Effector CD8-positive, alpha-beta T cell (primary cell): ENCODE data around the gene SMIM1.

ENCODE experiments used
- DNase-seq: peaks from one replicate; lab custom pipeline; 2025; lab: John Stamatoyannopoulos, UW
- total RNA-seq, 4 experiments: gene quantifications; one replicate each; lab custom pipeline; 2026; lab: John Stamatoyannopoulos, UW

SMIM1 gene, protein sequence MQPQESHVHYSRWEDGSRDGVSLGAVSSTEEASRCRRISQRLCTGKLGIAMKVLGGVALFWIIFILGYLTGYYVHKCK
- 0.36 to 2.2 (median 1.1) reads per million in 4 experiments for total RNA-seq

DNA sequence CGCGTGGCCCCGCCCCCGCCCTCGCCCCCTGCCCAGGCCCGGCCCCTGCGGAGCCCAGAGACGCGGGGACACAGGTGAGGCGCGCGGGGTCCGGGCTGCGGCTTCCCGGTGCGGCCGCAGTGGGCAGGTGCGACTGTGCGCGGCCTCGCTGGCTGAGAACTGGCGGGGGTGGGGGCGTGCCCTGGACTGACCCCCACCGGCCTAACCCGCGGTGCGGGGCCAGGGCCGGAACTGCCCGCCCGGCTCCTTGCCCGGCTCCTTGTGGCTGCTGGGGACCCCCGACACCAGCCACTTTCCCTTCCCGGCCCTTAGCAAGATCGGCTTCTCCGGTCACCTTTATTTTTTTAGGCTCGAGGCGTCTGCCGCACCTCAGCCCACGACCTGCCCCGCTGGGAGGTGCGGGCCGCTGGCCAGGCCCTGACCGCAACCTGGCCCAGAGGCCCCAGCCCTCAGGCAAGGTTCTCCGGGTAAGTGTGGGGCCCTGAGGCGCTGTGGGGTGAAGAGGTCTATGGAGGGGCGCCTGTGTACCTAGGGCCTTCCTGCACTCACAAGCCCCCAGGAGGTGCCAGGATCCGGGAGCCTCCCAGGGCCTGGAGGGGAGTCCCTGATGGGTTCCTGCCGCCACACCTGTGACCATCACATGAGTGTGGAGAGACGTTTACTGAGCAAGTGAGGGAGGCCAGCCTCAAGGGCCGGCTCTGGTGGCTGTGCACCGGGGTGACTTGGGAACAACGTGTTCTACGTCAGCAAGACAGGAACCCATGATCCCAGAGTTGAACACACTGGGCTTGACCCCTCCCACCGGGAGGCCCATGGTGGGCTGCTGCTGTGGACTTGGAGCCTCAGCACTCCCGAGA, at the start of gene SMIM1:
SMIM1 (plus strand) TSS at position 35 of the 857 bp plus-strand sequence. CDS start 2,625 bp downstream, outside the sequence.
- DNase-seq: no peak

DNA sequence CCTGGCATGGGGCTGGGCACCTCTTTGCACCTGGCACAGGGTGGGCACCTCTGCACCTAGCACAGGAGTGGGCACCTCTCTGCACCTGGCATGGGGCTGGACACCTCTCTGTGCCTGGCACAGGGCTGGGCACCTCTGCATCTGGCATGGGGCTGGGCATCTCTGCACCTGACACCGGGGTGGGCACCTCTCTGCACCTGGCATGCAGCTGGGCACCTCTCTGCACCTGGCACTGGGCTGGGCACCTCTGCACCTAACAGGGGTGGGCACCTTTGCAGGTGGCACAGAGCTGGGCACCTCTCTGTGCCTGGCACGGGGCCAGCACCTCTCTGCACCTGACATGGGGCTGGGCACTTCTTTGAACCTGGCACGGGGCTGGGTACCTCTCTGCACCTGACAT, 49.7 kb upstream of the SMIM1 start:
- no peak for DNase-seq

DNA sequence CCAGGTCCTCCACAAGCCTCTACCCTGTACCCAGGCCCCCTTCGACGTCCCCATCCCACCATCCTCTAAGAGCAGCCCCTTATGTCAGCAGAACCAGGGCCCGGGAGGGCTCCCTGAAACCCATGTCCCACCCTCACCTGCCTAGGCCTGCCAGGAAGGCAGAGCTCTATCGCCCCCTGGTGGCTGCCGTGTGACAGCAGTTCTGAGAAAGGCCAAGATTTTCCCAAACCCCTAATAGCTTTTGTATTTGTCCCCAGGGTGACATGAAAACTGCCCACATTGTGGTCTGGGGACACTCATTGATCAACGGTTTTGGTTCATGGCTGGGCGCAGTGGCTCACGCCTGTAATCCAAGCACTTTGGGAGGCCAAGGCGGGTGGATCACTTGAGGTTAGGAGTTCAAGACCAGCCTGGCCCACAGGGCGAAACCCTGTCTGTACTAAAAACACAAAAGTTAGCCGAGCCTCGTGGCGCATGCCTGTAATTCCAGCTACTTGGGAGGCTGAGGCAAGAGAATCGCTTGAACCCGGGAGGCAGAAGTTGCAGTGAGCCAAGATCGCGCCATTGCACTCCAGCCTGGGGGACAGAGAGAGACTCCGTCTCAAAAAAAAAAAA, 48.0 kb upstream of the SMIM1 start:
- DNase-seq: peak; percentile 63

DNA sequence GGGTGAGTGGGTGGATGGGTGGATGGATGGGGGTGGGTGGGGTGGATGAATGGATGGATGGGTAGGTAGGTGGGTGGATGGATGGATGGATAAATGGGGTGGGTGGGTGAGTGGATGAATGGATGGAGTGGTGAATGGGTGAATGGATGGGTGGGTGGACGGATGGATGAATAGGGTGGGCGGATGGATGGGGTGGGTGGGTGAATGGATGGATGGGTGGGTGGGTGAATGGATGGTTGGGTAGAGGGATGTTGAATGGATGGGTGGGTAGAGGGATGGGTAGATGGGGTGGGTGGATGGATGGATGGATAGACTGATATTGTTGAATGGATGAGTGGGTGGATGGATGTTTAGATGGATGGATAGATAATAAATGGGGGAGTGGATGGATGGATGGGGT, 47.2 kb upstream of the SMIM1 start:
- DNase-seq: no peak

DNA sequence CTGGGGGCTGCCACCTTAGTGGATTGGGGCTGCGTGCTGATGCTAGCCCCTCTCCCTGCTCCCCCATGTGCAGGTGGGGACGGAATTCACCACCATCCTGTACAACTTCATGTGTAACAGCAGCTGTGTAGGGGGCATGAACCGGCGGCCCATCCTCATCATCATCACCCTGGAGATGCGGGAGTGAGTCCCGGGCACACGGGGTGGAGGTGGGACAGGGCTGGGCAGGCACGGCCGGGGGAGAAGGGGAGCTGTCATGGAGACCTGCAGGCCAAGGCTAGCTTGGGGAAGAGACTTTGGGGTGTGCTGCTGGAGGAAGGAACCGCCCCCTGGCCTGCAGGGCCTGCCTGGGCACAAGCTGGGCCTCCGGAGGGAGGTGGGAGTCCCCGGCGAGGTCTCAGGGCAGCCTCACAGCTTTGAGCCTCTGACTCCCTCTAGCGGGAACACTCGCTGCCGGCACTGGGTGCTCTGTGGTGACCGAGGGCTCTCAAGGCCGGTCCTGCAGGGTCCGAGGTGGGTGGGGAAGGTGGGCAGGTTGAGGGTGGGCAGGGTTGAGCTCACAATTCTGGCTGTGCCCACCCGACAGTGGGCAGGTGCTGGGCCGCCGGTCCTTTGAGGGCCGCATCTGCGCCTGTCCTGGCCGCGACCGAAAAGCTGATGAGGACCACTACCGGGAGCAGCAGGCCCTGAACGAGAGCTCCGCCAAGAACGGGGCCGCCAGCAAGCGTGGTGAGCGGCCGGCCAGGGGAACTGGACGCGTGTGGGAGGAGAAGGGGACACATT, 45.3 kb upstream of the SMIM1 start:
- no peak for DNase-seq

DNA sequence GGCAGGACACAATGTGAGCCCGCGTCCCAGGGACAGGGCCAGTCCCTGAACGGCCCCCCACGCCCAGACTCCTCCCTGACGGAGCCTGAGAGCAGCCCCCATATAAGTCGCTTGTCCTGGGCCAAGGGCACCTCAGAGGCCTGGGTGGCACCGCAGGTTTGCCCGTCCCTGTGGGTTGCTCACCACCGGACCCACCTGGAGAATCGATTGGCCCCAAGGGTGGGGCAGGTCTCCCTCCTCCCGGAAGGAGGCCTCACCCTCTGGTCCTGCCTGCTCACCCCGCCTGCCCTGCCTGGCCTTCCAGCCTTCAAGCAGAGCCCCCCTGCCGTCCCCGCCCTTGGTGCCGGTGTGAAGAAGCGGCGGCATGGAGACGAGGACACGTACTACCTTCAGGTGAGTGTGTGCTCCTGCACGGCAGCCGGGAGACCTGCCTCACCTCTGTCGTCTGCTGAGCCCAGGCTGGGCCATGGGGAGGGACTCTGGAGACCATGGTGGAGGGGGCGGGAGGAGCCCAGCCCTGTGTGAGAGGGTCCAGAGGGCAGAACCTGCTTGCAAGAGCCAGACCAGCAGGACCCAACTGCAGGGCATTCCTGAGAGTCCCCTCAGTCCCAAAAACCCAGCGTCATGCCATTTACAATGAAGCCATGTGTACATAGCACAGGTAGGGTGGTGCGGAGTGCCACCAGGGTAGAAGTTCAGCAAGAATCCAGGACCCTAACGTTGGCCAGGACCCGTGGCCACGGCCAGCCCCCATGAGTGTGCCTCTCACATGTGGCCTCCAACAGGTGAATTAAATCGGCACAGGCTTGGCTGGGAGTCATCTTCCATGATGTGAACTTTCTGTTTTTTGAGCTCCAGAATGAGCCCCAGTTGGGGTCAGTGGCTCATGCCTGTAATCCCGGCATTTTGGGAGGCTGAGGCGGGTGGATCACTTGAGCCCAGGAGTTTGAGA, 44.4 kb upstream of the SMIM1 start:
- DNase-seq: no peak

DNA sequence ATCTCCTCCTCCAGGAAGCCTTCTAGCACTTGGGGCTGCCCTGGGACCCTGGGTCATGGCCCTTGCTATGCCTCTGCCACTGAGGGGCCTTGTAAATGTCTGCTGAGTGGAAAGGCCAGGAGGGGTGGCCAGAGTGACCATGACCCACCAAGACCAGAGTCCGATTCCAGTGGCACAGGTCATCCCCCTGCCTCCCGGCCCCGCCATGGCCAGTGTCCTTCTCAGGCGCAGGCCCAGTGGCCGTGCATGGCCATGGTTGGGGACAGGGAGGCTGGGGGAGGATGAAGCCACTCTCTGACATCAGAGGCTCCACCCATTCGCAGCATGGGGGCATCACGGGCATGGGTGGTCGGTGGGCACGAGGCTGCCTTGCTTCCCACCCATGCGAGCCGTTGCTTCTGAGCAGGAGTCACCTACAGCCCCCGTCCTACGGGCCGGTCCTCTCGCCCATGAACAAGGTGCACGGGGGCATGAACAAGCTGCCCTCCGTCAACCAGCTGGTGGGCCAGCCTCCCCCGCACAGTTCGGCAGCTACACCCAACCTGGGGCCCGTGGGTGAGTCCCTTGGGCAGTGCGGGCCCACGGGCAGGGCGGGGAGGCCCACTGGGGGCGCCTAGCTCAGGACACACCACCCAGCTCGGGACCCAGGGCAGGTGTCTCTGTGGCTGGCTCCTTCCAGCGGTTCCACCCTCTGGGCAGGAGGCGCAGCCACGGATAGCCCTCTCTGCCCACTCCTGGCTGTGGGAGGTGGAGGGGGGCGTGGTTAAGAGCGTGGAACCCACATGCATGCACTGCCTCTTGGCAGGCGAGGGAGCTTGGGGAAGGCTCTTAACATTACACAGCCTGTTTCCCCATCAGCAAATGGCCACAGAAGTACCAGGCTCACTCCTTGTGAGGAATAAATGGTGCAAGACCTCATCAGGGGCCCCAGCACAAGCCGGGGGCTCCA, 42.7 kb upstream of the SMIM1 start:
- DNase-seq: no peak

DNA sequence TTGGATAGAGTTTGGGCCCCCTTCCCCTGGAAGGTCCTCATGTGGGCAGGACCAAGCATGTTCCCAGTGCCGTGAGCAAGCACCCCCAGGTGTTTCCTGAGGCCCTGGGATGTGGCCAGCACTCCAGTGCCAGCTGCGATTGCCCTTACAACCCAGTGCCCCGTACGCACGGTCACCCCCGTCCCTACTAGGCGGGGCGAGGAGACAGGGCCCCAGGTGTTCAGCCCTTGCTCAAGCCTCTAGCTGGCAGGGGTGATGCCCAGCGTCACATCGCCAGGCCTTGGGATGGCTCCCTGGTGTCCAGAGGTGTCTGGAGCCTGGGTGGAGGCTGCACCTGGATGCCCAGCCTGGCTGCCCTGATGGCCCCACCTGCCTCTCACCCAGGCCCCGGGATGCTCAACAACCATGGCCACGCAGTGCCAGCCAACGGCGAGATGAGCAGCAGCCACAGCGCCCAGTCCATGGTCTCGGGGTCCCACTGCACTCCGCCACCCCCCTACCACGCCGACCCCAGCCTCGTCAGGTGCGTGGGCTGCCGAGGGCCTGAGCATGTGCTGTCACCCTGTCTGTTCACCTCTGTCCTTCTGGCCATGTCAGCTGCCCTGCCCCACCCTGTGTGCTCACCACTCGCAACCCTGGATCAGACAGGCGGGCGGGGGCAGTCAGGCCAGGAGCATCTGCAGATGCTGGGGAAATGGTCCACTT, 41.9 kb upstream of the SMIM1 start:
- no peak for DNase-seq

DNA sequence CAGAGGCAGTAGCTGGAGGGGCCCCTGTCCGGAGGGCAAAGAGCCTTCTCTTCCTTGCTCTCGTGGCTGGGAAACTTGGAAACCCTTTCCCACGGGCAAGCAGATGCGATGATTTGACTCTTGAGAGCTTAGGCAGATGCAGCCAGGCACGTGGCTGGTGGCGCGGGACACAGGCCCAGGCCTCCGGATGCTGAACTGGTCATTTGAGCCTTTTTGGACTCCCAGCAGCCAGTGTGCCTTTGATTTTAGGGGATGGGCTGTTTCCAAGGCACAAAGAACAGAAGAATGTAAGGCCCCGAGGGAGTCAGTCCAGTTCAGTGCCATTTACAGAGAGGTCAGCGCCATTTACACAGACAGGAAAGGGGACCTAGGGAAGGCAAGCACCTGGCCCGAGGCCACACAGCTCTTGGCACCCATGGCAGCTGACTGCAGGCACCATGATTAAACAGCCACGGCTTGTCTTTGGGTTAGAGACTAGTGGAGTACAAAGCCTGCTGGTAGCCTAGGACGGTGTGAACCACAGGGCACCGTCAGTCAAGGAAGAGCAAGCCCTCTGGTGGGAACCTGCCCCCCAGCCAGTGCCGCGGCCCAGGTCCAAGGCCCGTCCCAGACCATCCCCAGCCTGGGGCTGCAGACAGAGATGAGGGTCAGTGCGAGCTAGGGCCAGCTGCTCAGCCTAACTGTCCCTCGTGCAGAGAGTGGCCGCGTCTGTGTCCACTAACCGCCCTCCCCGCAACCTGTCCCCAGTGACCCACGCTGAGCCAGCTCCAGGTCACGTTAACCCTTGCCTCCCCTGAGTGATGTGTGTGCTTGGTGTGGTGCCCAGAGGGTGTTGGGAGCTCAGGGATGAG, 40.7 kb upstream of the SMIM1 start:
- no peak for DNase-seq

DNA sequence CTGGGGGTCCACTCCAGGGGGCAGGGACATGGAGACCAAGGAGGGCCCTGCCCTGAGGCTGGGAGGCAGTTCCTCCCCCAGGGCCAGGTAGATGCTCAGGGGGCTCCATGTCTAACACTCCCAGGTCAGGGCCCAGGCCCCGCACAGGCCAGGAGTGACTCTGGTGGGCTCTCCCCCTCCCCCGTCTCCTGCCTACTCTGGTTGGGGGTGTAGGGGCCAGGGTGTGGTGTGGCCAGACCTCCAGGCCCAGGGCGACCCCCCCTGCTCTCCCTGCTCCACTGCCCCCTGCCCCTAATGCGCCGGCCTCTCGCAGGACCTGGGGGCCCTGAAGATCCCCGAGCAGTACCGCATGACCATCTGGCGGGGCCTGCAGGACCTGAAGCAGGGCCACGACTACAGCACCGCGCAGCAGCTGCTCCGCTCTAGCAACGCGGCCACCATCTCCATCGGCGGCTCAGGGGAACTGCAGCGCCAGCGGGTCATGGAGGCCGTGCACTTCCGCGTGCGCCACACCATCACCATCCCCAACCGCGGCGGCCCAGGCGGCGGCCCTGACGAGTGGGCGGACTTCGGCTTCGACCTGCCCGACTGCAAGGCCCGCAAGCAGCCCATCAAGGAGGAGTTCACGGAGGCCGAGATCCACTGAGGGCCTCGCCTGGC, 40.0 kb upstream of the SMIM1 start:
- DNase-seq: no peak

DNA sequence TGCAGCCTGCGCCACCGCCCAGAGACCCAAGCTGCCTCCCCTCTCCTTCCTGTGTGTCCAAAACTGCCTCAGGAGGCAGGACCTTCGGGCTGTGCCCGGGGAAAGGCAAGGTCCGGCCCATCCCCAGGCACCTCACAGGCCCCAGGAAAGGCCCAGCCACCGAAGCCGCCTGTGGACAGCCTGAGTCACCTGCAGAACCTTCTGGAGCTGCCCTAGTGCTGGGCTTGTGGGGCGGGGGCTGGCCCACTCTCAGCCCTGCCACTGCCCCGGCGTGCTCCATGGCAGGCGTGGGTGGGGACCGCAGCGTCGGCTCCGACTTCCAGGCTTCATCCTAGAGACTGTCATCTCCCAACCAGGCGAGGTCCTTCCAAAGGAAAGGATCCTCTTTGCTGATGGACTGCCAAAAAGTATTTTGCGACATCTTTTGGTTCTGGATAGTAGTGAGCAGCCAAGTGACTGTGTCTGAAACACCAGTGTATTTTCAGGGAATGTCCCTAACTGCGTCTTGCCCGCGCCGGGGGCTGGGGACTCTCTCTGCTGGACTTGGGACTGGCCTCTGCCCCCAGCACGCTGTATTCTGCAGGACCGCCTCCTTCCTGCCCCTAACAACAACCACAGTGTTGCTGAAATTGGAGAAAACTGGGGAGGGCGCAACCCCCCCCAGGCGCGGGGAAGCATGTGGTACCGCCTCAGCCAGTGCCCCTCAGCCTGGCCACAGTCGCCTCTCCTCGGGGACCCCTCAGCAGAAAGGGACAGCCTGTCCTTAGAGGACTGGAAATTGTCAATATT, 39.3 kb upstream of the SMIM1 start:
- DNase-seq: no peak

DNA sequence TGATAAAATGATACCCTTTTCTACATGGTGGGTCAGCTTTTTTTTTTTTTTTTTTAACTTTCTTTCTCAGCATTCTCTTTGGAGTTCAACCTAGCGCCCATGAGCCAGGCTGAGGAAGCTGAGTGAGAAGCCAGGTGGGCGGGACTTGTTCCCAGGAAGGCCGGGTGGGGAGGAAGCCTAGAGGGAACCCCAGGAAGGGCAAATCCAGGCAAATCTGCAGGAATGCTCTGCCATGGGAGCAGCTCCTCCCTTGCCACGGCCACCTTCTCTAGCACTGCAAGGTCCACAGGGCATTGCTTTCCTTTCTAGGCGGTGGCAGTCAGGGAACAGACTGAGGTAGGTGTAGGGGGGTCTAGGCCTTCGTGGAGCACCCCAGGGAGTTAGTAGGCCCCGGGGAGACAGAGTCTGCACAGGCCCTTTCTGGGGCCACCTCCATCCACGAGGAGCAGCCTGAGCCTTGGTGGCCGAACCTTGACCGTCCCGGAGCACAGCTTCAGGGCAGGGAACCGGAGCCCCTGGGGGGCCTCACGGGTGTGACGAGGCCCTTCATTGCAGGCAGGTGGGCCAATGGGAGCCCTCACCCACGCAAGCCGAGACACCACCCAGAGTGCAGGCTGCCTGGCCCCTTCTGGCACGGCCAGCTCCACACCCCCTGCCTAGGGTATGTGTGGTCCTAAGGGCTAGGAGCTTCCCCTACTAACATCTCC, 38.5 kb upstream of the SMIM1 start:
- no peak for DNase-seq

DNA sequence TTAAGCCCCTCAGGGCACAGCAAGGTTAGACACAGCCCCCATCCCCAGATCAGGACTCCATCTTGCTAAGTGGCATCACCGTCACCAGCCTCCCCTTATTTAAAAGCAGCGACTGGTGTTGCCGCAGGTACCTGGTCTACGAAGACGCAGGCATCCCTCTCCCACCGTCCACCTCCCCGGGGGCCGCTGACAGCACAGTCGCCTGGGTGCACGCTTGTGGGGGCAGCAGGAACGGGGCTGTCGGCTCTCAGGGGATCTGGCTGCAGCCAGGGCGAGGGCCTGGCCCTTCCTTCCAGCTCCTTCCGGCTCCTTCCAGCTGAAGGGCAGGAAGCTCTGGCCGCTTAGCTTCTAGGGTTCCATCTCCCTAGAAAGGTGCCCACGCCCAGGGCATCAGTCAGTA, 37.9 kb upstream of the SMIM1 start:
- no peak for DNase-seq

DNA sequence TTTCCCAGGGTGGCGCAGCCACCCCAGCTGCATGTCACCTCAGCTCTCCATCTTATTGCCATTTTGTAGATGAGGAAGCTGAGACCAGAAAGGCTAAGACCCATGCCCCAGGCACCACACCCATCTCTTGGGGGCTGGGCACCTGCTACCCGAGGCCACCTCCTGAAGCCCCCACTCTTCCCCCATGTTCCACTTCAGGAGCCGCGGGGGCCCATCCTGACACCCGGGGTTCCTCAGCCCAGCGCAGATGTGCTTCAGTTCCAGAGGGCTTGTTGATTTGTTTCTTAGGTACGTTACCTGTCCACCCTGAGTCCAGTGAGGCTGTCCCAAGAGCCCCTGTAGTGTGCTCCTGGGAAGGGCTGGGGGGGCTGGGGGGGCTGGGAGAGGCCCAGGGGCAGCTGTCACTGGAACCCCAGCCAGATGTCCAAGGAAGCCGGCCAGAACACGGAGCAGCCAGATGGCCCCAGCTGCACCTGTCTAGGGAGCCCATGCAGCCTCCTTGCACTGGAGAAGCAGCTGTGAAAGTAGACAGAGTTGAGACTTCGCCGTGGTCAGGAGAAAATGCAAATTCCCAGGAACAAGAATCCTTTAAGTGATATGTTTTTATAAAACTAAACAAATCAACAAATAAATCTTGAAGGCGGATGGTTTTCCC, 37.4 kb upstream of the SMIM1 start:
- no peak for DNase-seq

DNA sequence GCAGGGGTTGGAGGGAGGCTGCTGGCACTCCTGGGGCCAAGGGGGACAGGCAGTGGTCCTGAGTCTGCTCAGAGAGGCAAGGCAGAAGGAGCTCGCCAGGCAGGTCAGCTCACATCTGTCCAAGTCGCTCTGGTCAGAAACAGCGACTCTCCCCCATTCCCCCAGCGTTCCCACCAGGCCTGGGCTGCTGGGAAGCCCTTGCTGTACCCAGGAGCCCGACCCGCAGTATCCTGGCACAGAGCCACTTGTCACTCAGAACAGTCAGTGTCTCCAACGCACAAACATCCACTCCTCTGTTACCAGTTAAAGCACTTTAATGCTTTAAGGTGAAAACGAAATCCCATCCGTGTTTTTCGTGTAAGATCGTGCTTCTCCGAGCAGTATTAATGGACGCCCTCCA, 36.9 kb upstream of the SMIM1 start:
- no peak for DNase-seq

DNA sequence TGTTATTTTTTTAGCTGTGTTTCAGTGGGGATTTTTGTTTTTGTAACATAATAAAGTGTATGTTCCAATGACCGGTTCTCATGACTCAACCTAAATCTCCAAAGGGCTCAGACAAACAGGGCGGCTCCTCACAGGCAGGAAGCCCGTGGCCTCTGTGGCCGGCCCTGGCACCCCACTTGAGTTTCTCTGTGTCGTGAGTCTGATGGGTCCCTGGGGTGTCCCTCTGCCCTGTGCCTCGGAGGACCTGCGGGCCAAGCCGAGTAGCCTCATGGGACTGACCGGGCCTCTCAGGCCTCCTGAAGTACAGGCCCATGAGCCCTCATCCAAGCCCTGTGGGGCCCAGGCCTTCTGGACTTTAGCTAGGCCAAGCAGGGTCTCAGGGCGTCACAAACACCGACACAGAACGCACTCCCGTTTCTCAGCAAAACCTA, 36.4 kb upstream of the SMIM1 start:
- DNase-seq: no peak
